K562 (cell line): ENCODE measurements around the gene OSBPL1A. TPM values are rescaled to one million over a fixed set of nuclear protein-coding genes. Genes with fewer than 3 reads are reported as not detected.

Experiments used
- ATAC-seq: fragments of 200-7000 bp; cut with Tn5 transposase; 3 replicates; pipeline ENCODE4 v1.9.1; 2020; ENCODE audit warnings: moderate library complexity
- BruUV-seq: library from RNA; stranded (reverse); fragments of 400-500 nt; replicated peaks from 2 replicates; lab custom pipeline; 2021; lab: Mats Ljungman, UMichigan
- CTCF ChIA-PET: fragments of 300-600 bp; formaldehyde crosslinking; extraction: SDS; loops from one replicate; lab custom pipeline; 2021; ENCODE audit warnings: low intra/inter-chr PET ratio; lab: Yijun Ruan, JAX
- POLR2A ChIA-PET: fragments of 300-600, 350-650 bp; sonication (Branson Sonifier 250); formaldehyde crosslinking; extraction: SDS; loops from one replicate; lab custom pipeline; 2021; ENCODE audit warnings: antibody characterized with exemption, inconsistent platforms; lab: Yijun Ruan, JAX
- DNase-seq, 4 experiments: peaks; one replicate each; pipeline versions ENCODE4 v3.0.0 to v3.0.0-alpha.2; 2011 to 2018; ENCODE audit warnings: low spot score in 3 of 4, mixed read lengths in 3 of 4; ENCODE audit errors: extremely low read depth in 1 of 4
- FAIRE-seq: peaks from 2 replicates; lab custom pipeline; 2011; peaks lifted over from hg19 to GRCh38; lab: Jason Lieb, UNC
- H2AFZ ChIP-seq: 2 replicates; pipeline ENCODE4 v1.6.0; 2011; ENCODE audit warnings: low read depth, low read length, control low read depth, inconsistent platforms
- H3K27ac ChIP-seq: fragments of 200-600 bp; 3 replicates; pipeline ENCODE4 v1.8.0; 2011; ENCODE audit warnings: low read depth, mild to moderate bottlenecking, control low read depth, inconsistent platforms, low read length, moderate library complexity, mixed read lengths; ENCODE audit errors: extremely low read depth
- H3K27me3 ChIP-seq, 2 experiments: fragments of 300-600 bp in 1 of 2; 2 replicates in 1 of 2; 3 replicates in 1 of 2; pipeline versions ENCODE4 v1.6.0 to v1.8.0; 2011; ENCODE audit warnings: inconsistent platforms in 2 of 2, low read length in 2 of 2, mild to moderate bottlenecking in 1 of 2, mixed read lengths in 1 of 2, moderate library complexity in 1 of 2; ENCODE audit not compliant: control insufficient read depth in 2 of 2, insufficient read depth in 2 of 2
- H3K36me3 ChIP-seq: fragments of 300-600 bp; 3 replicates; pipeline ENCODE4 v1.8.0; 2011; ENCODE audit warnings: mild to moderate bottlenecking, low read length, inconsistent platforms; ENCODE audit not compliant: control insufficient read depth, insufficient read depth
- H3K4me1 ChIP-seq, 2 experiments: fragments of 200-600 bp in 1 of 2; replicated peaks in 1 of 2; 2 replicates in 1 of 2; 3 replicates in 1 of 2; pipeline versions ENCODE4 v1.5.1 to v1.8.0; 2011; ENCODE audit warnings: inconsistent platforms in 2 of 2, low read length in 2 of 2, mild to moderate bottlenecking in 1 of 2, mixed read lengths in 1 of 2, moderate library complexity in 1 of 2; ENCODE audit not compliant: control insufficient read depth in 2 of 2, insufficient read depth in 2 of 2
- H3K4me2 ChIP-seq: 2 replicates; pipeline ENCODE4 v1.6.1; 2011; ENCODE audit warnings: low read length, control low read depth, inconsistent platforms, mixed read lengths; ENCODE audit not compliant: insufficient read depth
- H3K4me3 ChIP-seq: fragments of 200-600 bp; sonication (generic), shearing (Covaris generic); 2 replicates; pipeline ENCODE4 v1.5.1; 2016; ENCODE audit warnings: control low read depth, inconsistent platforms
- H3K79me2 ChIP-seq: fragments of 200-600 bp; 3 replicates; pipeline ENCODE4 v1.8.0; 2011; ENCODE audit warnings: low read length, inconsistent platforms; ENCODE audit not compliant: control insufficient read depth, insufficient read depth
- H3K9ac ChIP-seq, 2 experiments: 2 replicates each; pipeline versions ENCODE4 v1.6.0 to v1.6.1; 2011; ENCODE audit warnings: low read depth in 2 of 2, low read length in 2 of 2, control low read depth in 1 of 2, inconsistent platforms in 1 of 2, mild to moderate bottlenecking in 1 of 2, mixed read lengths in 1 of 2; ENCODE audit not compliant: insufficient read depth in 1 of 2
- H3K9me1 ChIP-seq: one replicate; pipeline ENCODE4 v1.6.0; 2011; ENCODE audit warnings: inconsistent platforms, mild to moderate bottlenecking, low read length, moderate library complexity; ENCODE audit not compliant: control insufficient read depth, insufficient read depth
- H3K9me3 ChIP-seq: replicated peaks from 2 replicates; pipeline ENCODE4 v1.5.1; 2011; ENCODE audit warnings: low read depth, low read length, inconsistent platforms; ENCODE audit not compliant: control insufficient read depth, insufficient read depth
- H4K20me1 ChIP-seq: replicated peaks from 2 replicates; pipeline ENCODE4 v1.6.1; 2011; ENCODE audit warnings: low read length, inconsistent platforms, mixed read lengths; ENCODE audit not compliant: control insufficient read depth, insufficient read depth
- ELF1 ChIP-seq: fragments of 200-800 bp; sonication (Bioruptor generic); IDR thresholded peaks from 2 replicates; pipeline ENCODE4 v1.6.1; 2016; ENCODE audit warnings: missing genetic modification characterization, missing compliant biosample characterization
- ETV5 ChIP-seq: sonication (generic); formaldehyde crosslinking; IDR thresholded peaks from 2 replicates; pipeline ENCODE4 v1.4.0; 2020; ENCODE audit warnings: low read depth, mild to moderate bottlenecking, missing genetic modification reagents
- EZH2 ChIP-seq: IDR thresholded peaks from 2 replicates; pipeline ENCODE4 v1.6.1; 2012; ENCODE audit warnings: low read depth, mild to moderate bottlenecking, inconsistent platforms, low read length, borderline replicate concordance
- FOXA3 ChIP-seq, 2 experiments: fragments of 450-650 bp in 1 of 2; sonication (generic) in 1 of 2; formaldehyde crosslinking; IDR thresholded peaks in 1 of 2; conservative IDR thresholded peaks in 1 of 2; 2 replicates each; pipeline versions ENCODE4 v1.4.0 to v1.8.0; 2020 to 2022; ENCODE audit warnings: mild to moderate bottlenecking in 2 of 2, missing genetic modification reagents in 1 of 2
- HMG20B ChIP-seq: fragments of 250-450 bp; sonication (Bioruptor Pico); IDR thresholded peaks from 2 replicates; pipeline ENCODE4 v1.5.0; 2021; ENCODE audit warnings: mild to moderate bottlenecking
- NCOA1 ChIP-seq: fragments of 450-650 bp; IDR thresholded peaks from 2 replicates; pipeline ENCODE4 v1.6.1; 2016; ENCODE audit warnings: low read depth
- RUNX1 ChIP-seq: sonication (generic); IDR thresholded peaks from 2 replicates; pipeline ENCODE4 v1.6.1; 2016; ENCODE audit warnings: antibody characterized with exemption, low read depth
- SETDB1 ChIP-seq: IDR thresholded peaks from one replicate; pipeline ENCODE4 v1.6.1; 2012; ENCODE audit warnings: low read length, control low read depth, inconsistent platforms
- SMARCA5 ChIP-seq: fragments of 450-650 bp; IDR thresholded peaks from 2 replicates; pipeline ENCODE4 v1.6.1; 2016
- TOE1 ChIP-seq, 2 experiments: fragments of 450-650 bp in 1 of 2; sonication (generic) in 1 of 2; formaldehyde crosslinking in 1 of 2; IDR thresholded peaks; 2 replicates each; pipeline versions ENCODE4 v1.7.1 to v1.8.0; 2016 to 2022; ENCODE audit warnings: borderline replicate concordance in 2 of 2, mild to moderate bottlenecking in 2 of 2, antibody characterized with exemption in 1 of 2, inconsistent platforms in 1 of 2, low read depth in 1 of 2, missing genetic modification reagents in 1 of 2, moderate library complexity in 1 of 2
- UBTF ChIP-seq, 2 experiments: IDR thresholded peaks; 2 replicates each; pipeline ENCODE4 v1.6.1; 2012; ENCODE audit warnings: improper control_type of control experiment in 2 of 2, low read depth in 2 of 2, low read length in 2 of 2, borderline replicate concordance in 1 of 2
- ZNF444 ChIP-seq: fragments of 250-450 bp; sonication (Bioruptor Pico); IDR thresholded peaks from 2 replicates; pipeline ENCODE4 v1.4.0; 2020; ENCODE audit warnings: mild to moderate bottlenecking, moderate library complexity
- ZNF766 ChIP-seq: fragments of 200-800 bp; sonication (Bioruptor generic); conservative IDR thresholded peaks from 2 replicates; pipeline ENCODE4 v1.6.1; 2016; ENCODE audit warnings: missing genetic modification characterization, missing compliant biosample characterization
- WGBS: fragments of 100-300 bp; shearing (Covaris generic); methylation state at CpG from one replicate; pipeline ENCODE4 v1.1.6; 2016; ENCODE audit warnings: low coverage, mixed read lengths; ENCODE audit not compliant: insufficient coverage; ENCODE audit errors: missing lambda C conversion rate; 5-methylcytosine and 5-hydroxymethylcytosine counted together
- in situ Hi-C: fragments of 300-500 bp; cut with MboI; formaldehyde crosslinking; loops from 4 replicates; pipeline ENCODE4 v1.15.0; 2018; ENCODE audit warnings: inconsistent platforms, mixed read lengths
- intact Hi-C: fragments of 100-400 bp; cut with micrococcal nuclease; formaldehyde crosslinking; loops from 2 replicates; pipeline ENCODE4 v1.14.2; 2022
- polyA plus RNA-seq, 8 experiments: library from polyadenylated mRNA; depleted of rRNA in 4 of 8; stranded (reverse) in 5 of 8; unstranded in 3 of 8; fragments of >200 nt; fragmentation: Nextera tagmentation in 2 of 8; fragmentation: Illumina TruSeq in 1 of 8; extraction: Ambion mirVana in 2 of 8; extraction: Trizol in 1 of 8; gene quantifications; 2 replicates each; pipeline versions ENCODE4 v1.2.1 to v1.2.3, GENCODE V29; 2011 to 2014; ENCODE audit warnings: inconsistent platforms in 1 of 8, missing spikeins in 1 of 8
- total RNA-seq, 7 experiments: library from RNA; depleted of rRNA in 6 of 7; stranded (reverse); fragments of >200 nt in 6 of 7; fragmentation: Illumina TruSeq in 2 of 7; extraction: Trizol in 2 of 7; gene quantifications; 2 replicates each; pipeline versions ENCODE4 v1.2.1 to v1.2.3, GENCODE V29; 2011 to 2021; ENCODE audit warnings: low replicate concordance in 1 of 7

Gene OSBPL1A
- total and polyA plus RNA-seq, 9 of the 15 experiments (the other 6 are each of a cell fraction or from before 2014, with no cell fraction given): 0.40 to 0.49 TPM; not detected in 7

DNA sequence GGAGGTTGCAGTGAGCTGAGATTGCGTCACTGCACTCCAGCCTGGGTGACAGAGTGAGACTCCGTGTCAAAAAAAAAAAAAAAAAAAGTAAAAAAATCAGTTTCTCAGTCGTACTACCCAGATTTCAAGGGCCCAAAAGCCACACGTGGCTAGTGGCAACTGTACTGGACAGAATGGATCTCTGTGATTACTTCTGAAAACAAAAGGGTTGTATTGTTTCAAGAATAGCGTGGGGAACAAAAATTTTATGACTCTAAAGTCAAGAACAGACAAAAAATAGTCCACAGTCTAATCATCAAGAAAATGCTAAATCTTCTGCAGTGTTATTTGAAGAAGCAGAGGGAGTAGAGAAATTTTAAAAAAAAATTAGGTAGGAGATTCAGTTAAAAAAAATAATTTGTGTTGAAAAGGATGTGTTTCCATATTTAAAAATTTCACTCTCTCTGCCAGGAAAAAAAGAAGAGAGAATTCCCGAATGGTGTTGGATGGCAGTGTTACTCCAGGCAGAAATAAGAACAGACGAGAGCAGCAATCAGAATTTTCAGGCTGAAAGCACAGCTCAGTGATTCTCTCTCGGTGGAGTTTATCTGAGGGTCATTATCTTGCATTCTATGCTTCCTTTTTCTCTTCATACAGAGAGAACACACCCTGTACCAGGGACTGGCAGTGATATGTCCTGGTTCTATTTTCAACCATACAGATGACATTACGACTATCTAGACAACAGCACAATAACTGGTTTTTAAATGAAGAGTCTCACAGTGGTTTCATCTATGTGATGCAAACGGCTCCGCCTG, 196.9 kb downstream of the OSBPL1A start:
- H3K9ac ChIP-seq: no peak overlapping the region
- no peaks in the 10 kb centered on the region for H4K20me1 ChIP-seq
- no TSS peak for BruUV-seq
- H3K9me3 ChIP-seq: no peaks in the 10 kb centered on the region
- no peak for FAIRE-seq
- H3K4me1 ChIP-seq: no peaks in the 10 kb centered on the region
- CTCF ChIA-PET: no interaction called here
- no peak for DNase-seq
- H3K79me2 ChIP-seq: no peaks in the 10 kb centered on the region
- H3K4me2 ChIP-seq: no peak overlapping the region
- H3K9me1 ChIP-seq: no peaks in the 10 kb centered on the region
- 0% methylated on average over 10 of the region's 11 CpGs for WGBS
- H3K36me3 ChIP-seq: no peaks in the 10 kb centered on the region
- POLR2A ChIA-PET: no interaction called here
- no peak for ATAC-seq
- TF ChIP-seq RUNX1: no peak
- TF ChIP-seq SMARCA5: no peak
- TF ChIP-seq ZNF444 (CRISPR knock-in tag): no peak
- no peak for TF ChIP-seq NCOA1
- no peak for TF ChIP-seq ZNF766 (CRISPR knock-in tag)
- no peak overlapping the region for H2AFZ ChIP-seq
- H3K27me3 ChIP-seq: peaks cover 0 to 2% of the 10 kb centered on the region in 2 experiments; a peak in 2 of 5 replicates
- intact Hi-C loops (no loop called here), in situ Hi-C loops (no loop called here)
- H3K4me3 ChIP-seq: no peak overlapping the region
- H3K27ac ChIP-seq: no peak overlapping the region

- intact Hi-C loops: no loop called here
- DNase-seq (no peak), ATAC-seq (no peak), FAIRE-seq (no peak)
- BruUV-seq: no TSS peak
- ChIA-PET POLR2A (no interaction called here), CTCF (no interaction called here)
- Histone ChIP-seq H3K27ac (no peak overlapping the region), H3K27me3 (peaks cover 0 to 2% of the 10 kb centered on the region in 2 experiments; a peak in 2 of 5 replicates), H3K9ac (no peak overlapping the region), H4K20me1 (no peaks in the 10 kb centered on the region), H3K4me2 (no peak overlapping the region), H3K36me3 (no peaks in the 10 kb centered on the region), H2AFZ (no peak overlapping the region), H3K9me3 (no peaks in the 10 kb centered on the region), H3K9me1 (no peaks in the 10 kb centered on the region), H3K79me2 (no peaks in the 10 kb centered on the region), H3K4me1 (no peaks in the 10 kb centered on the region), H3K4me3 (no peak overlapping the region)
- in situ Hi-C loops: no loop called here
- WGBS: 0% methylated on average over 5 of the region's 5 CpGs
- TF ChIP-seq SETDB1 (no peak), FOXA3 (CRISPR knock-in tag; conservative IDR thresholded peaks at IDR 0.05 in 1 of 2, IDR thresholded peaks at IDR 0.05 in 1 of 2) (no peak), ELF1 (no peak), ETV5 (CRISPR knock-in tag) (no peak), UBTF (IDR thresholded peaks at IDR 0.05; ENCODE audit: borderline replicate concordance in 1 of 2, low read depth in 2 of 2, low read length in 2 of 2) (no peak), EZH2 (no peak), HMG20B (CRISPR knock-in tag) (no peak), TOE1 (IDR thresholded peaks at IDR 0.05; ENCODE audit: borderline replicate concordance) (no peak), TOE1 (CRISPR knock-in tag; IDR thresholded peaks at IDR 0.05; ENCODE audit: borderline replicate concordance, low read depth) (no peak)
Observed at GRCh38 chr18:24199372-24199962, 198.2 kb downstream of the OSBPL1A start.
